ENCODE results near the gene FLRT2.

- TF ChIP-seq POLR2AphosphoS5 (IDR thresholded peaks at IDR 0.05; ENCODE audit: low read depth, low read length) (no peak), SIN3A (IDR thresholded peaks at IDR 0.05; ENCODE audit: borderline replicate concordance, insufficient read depth, low read length) (no peak), REST (IDR thresholded peaks at IDR 0.05; ENCODE audit: insufficient read depth in 1 of 2, low read depth in 2 of 2, low read length in 2 of 2) (no peak)
Observed at GRCh38 chr14:85572845-85573244, 42.9 kb downstream of the FLRT2 start.
